ENCODE measurements around the gene EGLN2. TPM values are rescaled to one million over a fixed set of nuclear protein-coding genes. Genes with fewer than 3 reads are reported as not detected.
"Not testable (repeated sequence)": the region's sequence is repeated elsewhere in the genome, so short reads cannot be mapped to it uniquely, and the experiment has no call there.

Gene EGLN2
- total RNA-seq, 1 experiment from 2014 or later = 135 TPM

DNA sequence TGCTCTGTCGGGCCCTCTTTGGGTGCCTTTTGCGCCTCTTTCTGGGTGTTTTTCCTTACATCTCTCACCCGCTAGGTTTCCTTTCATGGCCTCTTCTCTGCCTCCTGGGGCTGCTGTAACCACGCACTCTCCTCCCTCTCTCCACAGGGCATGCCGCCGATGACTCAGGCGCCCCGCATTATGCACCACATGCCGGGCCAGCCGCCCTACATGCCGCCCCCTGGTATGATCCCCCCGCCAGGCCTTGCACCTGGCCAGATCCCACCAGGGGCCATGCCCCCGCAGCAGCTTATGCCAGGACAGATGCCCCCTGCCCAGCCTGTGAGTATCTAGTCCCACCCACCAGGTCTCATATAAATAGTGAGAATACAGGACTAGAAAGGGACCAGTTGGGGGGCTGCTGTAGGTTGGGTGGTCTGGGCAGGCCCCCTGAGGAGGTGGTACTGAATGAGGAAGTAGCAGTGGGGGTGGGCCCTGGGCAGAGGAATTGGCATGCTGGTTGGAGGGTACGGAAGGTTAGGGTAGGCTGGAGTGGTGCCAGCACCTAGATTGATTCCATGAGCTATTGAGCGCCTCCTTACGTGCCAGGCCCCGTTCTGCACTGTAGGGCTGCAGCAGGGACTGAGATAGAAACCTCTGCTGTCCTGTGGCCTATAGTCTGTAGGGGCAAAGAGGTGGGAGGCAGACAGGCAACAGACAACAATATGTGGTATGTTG lies 36.1 kb upstream of the EGLN2 start:
- Histone ChIP-seq H3K4me3 (ENCODE audit: low read depth, low read length) (no peak overlapping the region), H3K27me3 (replicated peaks; ENCODE audit: control insufficient read depth, insufficient read depth, low read length) (no peaks in the 10 kb centered on the region), H3K4me1 (no peaks in the 10 kb centered on the region), H3K36me3 (ENCODE audit: control insufficient read depth, insufficient read depth, low read length) (peaks cover 17% of the 10 kb centered on the region), H3K9me3 (no peaks in the 10 kb centered on the region)
- TF ChIP-seq, protein P1, sequence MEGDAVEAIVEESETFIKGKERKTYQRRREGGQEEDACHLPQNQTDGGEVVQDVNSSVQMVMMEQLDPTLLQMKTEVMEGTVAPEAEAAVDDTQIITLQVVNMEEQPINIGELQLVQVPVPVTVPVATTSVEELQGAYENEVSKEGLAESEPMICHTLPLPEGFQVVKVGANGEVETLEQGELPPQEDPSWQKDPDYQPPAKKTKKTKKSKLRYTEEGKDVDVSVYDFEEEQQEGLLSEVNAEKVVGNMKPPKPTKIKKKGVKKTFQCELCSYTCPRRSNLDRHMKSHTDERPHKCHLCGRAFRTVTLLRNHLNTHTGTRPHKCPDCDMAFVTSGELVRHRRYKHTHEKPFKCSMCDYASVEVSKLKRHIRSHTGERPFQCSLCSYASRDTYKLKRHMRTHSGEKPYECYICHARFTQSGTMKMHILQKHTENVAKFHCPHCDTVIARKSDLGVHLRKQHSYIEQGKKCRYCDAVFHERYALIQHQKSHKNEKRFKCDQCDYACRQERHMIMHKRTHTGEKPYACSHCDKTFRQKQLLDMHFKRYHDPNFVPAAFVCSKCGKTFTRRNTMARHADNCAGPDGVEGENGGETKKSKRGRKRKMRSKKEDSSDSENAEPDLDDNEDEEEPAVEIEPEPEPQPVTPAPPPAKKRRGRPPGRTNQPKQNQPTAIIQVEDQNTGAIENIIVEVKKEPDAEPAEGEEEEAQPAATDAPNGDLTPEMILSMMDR (IDR thresholded peaks at IDR 0.05; ENCODE audit: insufficient read depth in 1 of 2, low read depth in 1 of 2, low read length in 1 of 2, severe bottlenecking in 1 of 2, unreplicated experiment in 1 of 2) = no peak
- Mint-ChIP-seq H3K27me3 (ENCODE audit: insufficient read depth, unreplicated experiment) (no peaks in the 10 kb centered on the region), H3K36me3 (ENCODE audit: insufficient read depth, unreplicated experiment) (peaks cover 99% of the 10 kb centered on the region), H3K9me3 (ENCODE audit: unreplicated experiment) (no peaks in the 10 kb centered on the region), H3K4me3 (ENCODE audit: unreplicated experiment) (no peak overlapping the region), H3K27ac (ENCODE audit: unreplicated experiment) (no peak overlapping the region), H3K4me1 (ENCODE audit: low read depth, unreplicated experiment) (peaks cover 6% of the 10 kb centered on the region)
- DNase-seq = no peak
- intact Hi-C loops (cut with micrococcal nuclease; ENCODE audit: unreplicated experiment) = no loop called here
- ChIA-PET CTCF (no interaction called here), POLR2A (no interaction called here)
- no TSS peak for BruUV-seq (replicated peaks)

DNA sequence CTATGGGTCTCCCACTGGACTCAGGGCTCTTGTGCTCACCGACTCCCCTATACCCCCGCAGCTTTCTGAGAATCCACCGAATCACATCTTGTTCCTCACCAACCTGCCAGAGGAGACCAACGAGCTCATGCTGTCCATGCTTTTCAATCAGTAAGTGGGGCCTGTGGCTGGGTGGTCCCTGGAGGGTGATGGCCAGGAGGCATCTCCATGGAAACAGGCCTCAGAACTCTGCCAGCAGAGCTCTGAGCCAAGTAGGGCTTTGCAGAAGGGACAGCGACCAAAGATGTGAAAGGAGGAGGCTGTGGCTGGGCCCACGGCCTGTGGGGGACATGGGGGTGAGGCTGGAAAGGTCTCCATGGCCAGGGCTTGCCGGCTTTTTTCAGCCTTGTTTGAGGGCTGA lies 35.5 kb upstream of the EGLN2 start:
- Histone ChIP-seq H3K9me3 (no peaks in the 10 kb centered on the region), H3K27me3 (replicated peaks; ENCODE audit: control insufficient read depth, insufficient read depth, low read length) (no peaks in the 10 kb centered on the region), H3K36me3 (ENCODE audit: control insufficient read depth, insufficient read depth, low read length) (peaks cover 17% of the 10 kb centered on the region), H3K4me1 (no peaks in the 10 kb centered on the region), H3K4me3 (ENCODE audit: low read depth, low read length) (no peak overlapping the region)
- TF ChIP-seq, protein P1 (IDR thresholded peaks at IDR 0.05; ENCODE audit: insufficient read depth in 1 of 2, low read depth in 1 of 2, low read length in 1 of 2, severe bottlenecking in 1 of 2, unreplicated experiment in 1 of 2) = no peak
- Mint-ChIP-seq H3K36me3 (ENCODE audit: insufficient read depth, unreplicated experiment) (peaks cover 93% of the 10 kb centered on the region), H3K4me3 (ENCODE audit: unreplicated experiment) (no peak overlapping the region), H3K9me3 (ENCODE audit: unreplicated experiment) (no peaks in the 10 kb centered on the region), H3K4me1 (ENCODE audit: low read depth, unreplicated experiment) (peaks cover 6% of the 10 kb centered on the region), H3K27me3 (ENCODE audit: insufficient read depth, unreplicated experiment) (no peaks in the 10 kb centered on the region), H3K27ac (ENCODE audit: unreplicated experiment) (no peak overlapping the region)
- DNase-seq = no peak
- CTCF ChIA-PET = no interaction called here
- POLR2A ChIA-PET = no interaction called here
- intact Hi-C loops (cut with micrococcal nuclease; ENCODE audit: unreplicated experiment) = no loop called here
- no TSS peak for BruUV-seq (replicated peaks)

DNA sequence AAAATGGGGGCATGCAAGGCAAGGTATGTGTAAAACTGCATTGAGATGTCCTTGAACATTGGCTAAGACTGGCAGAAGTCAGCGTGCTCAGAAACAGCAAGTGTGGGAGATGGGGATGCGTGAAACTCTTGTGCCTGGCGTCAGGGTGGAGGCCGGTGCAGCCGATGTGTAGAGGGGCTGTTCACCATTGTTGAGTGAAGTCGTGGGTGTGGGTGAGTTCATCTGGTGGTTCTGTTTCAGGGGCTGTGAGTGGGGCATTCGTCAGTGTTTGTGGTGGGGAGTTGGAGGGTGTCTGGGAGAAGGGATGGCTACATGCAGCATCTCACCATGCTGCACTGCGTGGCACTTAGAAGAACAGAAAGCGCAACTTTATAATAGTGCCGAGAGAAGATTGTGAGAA lies 35.0 kb upstream of the EGLN2 start:
- intact Hi-C loops (cut with micrococcal nuclease; ENCODE audit: unreplicated experiment) = no loop called here
- no peak overlapping the region for H3K4me3 ChIP-seq (ENCODE audit: low read depth, low read length)
- no peaks in the 10 kb centered on the region for H3K4me1 ChIP-seq
- ChIA-PET CTCF (no interaction called here), POLR2A (no interaction called here)
- peaks cover 91% of the 10 kb centered on the region for H3K36me3 Mint-ChIP-seq (ENCODE audit: insufficient read depth, unreplicated experiment)
- no peak overlapping the region for H3K27ac Mint-ChIP-seq (ENCODE audit: unreplicated experiment)
- TF ChIP-seq, protein P1 (IDR thresholded peaks at IDR 0.05; ENCODE audit: insufficient read depth in 1 of 2, low read depth in 1 of 2, low read length in 1 of 2, severe bottlenecking in 1 of 2, unreplicated experiment in 1 of 2) = no peak
- H3K36me3 ChIP-seq (ENCODE audit: control insufficient read depth, insufficient read depth, low read length) = peaks cover 17% of the 10 kb centered on the region
- no peaks in the 10 kb centered on the region for H3K27me3 Mint-ChIP-seq (ENCODE audit: insufficient read depth, unreplicated experiment)
- peaks cover 6% of the 10 kb centered on the region for H3K4me1 Mint-ChIP-seq (ENCODE audit: low read depth, unreplicated experiment)
- H3K4me3 Mint-ChIP-seq (ENCODE audit: unreplicated experiment) = no peak overlapping the region
- no peaks in the 10 kb centered on the region for H3K9me3 Mint-ChIP-seq (ENCODE audit: unreplicated experiment)
- BruUV-seq (replicated peaks) = no TSS peak
- no peaks in the 10 kb centered on the region for H3K9me3 ChIP-seq
- DNase-seq = no peak
- no peaks in the 10 kb centered on the region for H3K27me3 ChIP-seq (replicated peaks; ENCODE audit: control insufficient read depth, insufficient read depth, low read length)

DNA sequence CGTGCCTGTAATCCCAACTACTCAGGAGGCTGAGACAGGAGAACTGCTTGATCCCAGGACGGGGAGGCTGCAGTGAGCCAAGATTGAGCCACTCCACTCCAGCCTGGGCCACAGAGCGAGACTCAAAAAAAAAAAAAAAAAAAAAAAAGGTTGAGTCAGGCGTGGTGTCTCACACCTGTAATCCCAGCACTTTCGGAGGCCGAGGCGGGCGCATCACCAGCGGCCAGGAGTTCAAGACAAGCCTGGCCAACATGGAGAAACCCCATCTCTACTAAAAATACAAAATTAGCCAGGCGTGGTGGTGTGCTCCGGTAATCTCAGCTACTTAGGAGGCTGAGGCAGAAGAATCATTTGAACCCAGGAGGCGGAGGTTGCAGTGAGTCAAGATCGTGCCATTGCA lies 32.6 kb upstream of the EGLN2 start:
- peaks cover 13% of the 10 kb centered on the region for H3K36me3 ChIP-seq (ENCODE audit: control insufficient read depth, insufficient read depth, low read length)
- intact Hi-C loops (cut with micrococcal nuclease; ENCODE audit: unreplicated experiment); H3K4me3 Mint-ChIP-seq (ENCODE audit: unreplicated experiment); DNase-seq; H3K9me3 ChIP-seq; BruUV-seq (replicated peaks); H3K4me1 ChIP-seq; CTCF ChIA-PET; H3K9me3 Mint-ChIP-seq (ENCODE audit: unreplicated experiment); H3K27ac Mint-ChIP-seq (ENCODE audit: unreplicated experiment); H3K4me1 Mint-ChIP-seq (ENCODE audit: low read depth, unreplicated experiment); H3K27me3 Mint-ChIP-seq (ENCODE audit: insufficient read depth, unreplicated experiment); H3K27me3 ChIP-seq (replicated peaks; ENCODE audit: control insufficient read depth, insufficient read depth, low read length); H3K4me3 ChIP-seq (ENCODE audit: low read depth, low read length): not testable (repeated sequence)
- POLR2A ChIA-PET = interaction anchor here (0.6 to 1.0 kb wide), 4 partner anchors 12 to 21 kb away, joined by 3 to 7 read pairs (median 4); partner anchors contain the start of genes ACTMAP, RAB4B and SNRPA
- peaks cover 89% of the 10 kb centered on the region for H3K36me3 Mint-ChIP-seq (ENCODE audit: insufficient read depth, unreplicated experiment)

Data from Caco-2 (cell line).